Transverse colon (tissue), 4 donors: ENCODE data around the gene CYP4F11.

ENCODE experiments used
- CTCF ChIP-seq, 5 experiments: fragments of 200-600 bp in 3 of 5; fragments of 450-650 bp in 2 of 5; sonication (generic) in 3 of 5; IDR thresholded peaks; 1 replicate in 2 of 5; 2 replicates in 3 of 5; pipeline ENCODE4 v1.5.1; 2016 to 2017; ENCODE audit warnings: antibody characterized with exemption in 5 of 5, inconsistent platforms in 3 of 5, mild to moderate bottlenecking in 2 of 5, moderate library complexity in 1 of 5
- POLR2A ChIP-seq: fragments of 450-650 bp; IDR thresholded peaks from one replicate; pipeline ENCODE4 v1.6.1; 2016; ENCODE audit warnings: antibody characterized with exemption, mild to moderate bottlenecking, moderate library complexity
- POLR2AphosphoS5 ChIP-seq, 3 donors: sonication (generic); formaldehyde crosslinking; IDR thresholded peaks; one replicate each; pipeline ENCODE4 v1.6.1; 2016; ENCODE audit warnings: antibody characterized with exemption in 3 of 3

- TF ChIP-seq POLR2AphosphoS5 (IDR thresholded peaks at IDR 0.05) (no peak), CTCF (IDR thresholded peaks at IDR 0.05) (no peak), POLR2A (no peak)
These were observed 45.0 kb upstream of the CYP4F11 start for GRCh38 chr19:15979293-15979692.
